NOMO-1 treated with DMSO at 0.1 percent for 48 hours (cell line): ENCODE data around the gene ZNF345.

Experiments
- DNase-seq: peaks from one replicate; lab custom pipeline; 2025; ENCODE audit not compliant: unreplicated experiment; lab: John Stamatoyannopoulos, UW

ZNF345 gene

GRCh38 chr19:36916991-36917390, 66.3 kb downstream of the ZNF345 start:
- no peak for DNase-seq

- no peak for DNase-seq
Observed at GRCh38 chr19:36918090-36918489, 67.4 kb downstream of the ZNF345 start.
